Measurements from ENCODE around the gene REM2.

DNA sequence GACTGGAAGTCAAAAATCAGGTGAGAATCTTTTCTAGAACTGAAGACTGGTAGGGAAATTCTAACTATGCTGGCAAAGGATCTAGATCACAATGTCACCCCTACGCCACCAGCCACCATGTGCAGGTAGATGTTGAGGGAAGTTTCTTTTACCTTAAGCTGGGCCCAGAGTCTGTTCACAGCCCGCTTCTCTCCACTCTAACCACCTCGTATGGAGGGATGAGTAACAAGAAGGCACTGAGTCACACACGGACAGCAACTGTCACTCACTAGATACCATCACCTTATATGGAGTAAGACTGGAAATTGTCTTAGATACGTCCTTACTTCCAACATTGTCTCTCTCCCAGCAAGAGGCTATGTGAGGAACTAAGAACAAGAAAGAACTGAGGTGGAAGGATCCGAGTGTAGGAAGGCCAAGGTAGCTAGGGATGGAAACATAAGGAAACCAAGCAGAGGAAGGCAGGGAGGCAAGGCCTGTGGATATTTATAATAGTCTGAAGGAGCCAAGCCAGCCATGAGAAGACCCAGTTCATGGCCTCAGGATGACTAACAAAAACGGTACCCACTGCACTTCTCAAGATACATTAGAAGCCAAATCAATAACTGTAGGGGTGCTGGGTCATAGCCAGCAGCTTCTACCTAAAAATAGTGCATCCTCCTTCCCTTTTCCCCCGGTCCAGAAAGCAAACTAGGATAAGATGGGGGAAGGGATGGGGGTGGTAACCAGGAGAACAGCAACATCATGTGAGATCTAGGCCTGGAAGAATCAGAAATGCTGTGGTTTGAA is 15.5 kb downstream of the REM2 start:
- no peak for TF ChIP-seq POLR2A (IDR thresholded peaks at IDR 0.05)
- TF ChIP-seq, protein P1, sequence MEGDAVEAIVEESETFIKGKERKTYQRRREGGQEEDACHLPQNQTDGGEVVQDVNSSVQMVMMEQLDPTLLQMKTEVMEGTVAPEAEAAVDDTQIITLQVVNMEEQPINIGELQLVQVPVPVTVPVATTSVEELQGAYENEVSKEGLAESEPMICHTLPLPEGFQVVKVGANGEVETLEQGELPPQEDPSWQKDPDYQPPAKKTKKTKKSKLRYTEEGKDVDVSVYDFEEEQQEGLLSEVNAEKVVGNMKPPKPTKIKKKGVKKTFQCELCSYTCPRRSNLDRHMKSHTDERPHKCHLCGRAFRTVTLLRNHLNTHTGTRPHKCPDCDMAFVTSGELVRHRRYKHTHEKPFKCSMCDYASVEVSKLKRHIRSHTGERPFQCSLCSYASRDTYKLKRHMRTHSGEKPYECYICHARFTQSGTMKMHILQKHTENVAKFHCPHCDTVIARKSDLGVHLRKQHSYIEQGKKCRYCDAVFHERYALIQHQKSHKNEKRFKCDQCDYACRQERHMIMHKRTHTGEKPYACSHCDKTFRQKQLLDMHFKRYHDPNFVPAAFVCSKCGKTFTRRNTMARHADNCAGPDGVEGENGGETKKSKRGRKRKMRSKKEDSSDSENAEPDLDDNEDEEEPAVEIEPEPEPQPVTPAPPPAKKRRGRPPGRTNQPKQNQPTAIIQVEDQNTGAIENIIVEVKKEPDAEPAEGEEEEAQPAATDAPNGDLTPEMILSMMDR (IDR thresholded peaks at IDR 0.05): no peak

All from Peyer's patch (tissue), 4 donors.